Measurements from ENCODE around the gene BTG3.

Gene BTG3

GRCh38 chr21:17577701-17578100 lies 35.0 kb downstream of the BTG3 start:
- H3K4me3 ChIP-seq (ENCODE audit: low read depth, low read length) = no peak overlapping the region
- TF ChIP-seq CTCF (IDR thresholded peaks at IDR 0.05; ENCODE audit: low read depth, low read length) = no peak

- no peak overlapping the region for H3K4me3 ChIP-seq (ENCODE audit: low read depth, low read length)
- no peak for TF ChIP-seq CTCF (IDR thresholded peaks at IDR 0.05; ENCODE audit: low read depth, low read length)
Observed at GRCh38 chr21:17576080-17576835, 36.4 kb downstream of the BTG3 start.

GRCh38 chr21:17575076-17575475 lies 37.6 kb downstream of the BTG3 start:
- no peak overlapping the region for H3K4me3 ChIP-seq (ENCODE audit: low read depth, low read length)
- TF ChIP-seq CTCF (IDR thresholded peaks at IDR 0.05; ENCODE audit: low read depth, low read length) = no peak

GRCh38 chr21:17572431-17572830 lies 40.3 kb downstream of the BTG3 start:
- H3K4me3 ChIP-seq (ENCODE audit: low read depth, low read length) = no peak overlapping the region
- TF ChIP-seq CTCF (IDR thresholded peaks at IDR 0.05; ENCODE audit: low read depth, low read length) = no peak

GRCh38 chr21:17570786-17571185 lies 41.9 kb downstream of the BTG3 start:
- no peak overlapping the region for H3K4me3 ChIP-seq (ENCODE audit: low read depth, low read length)
- TF ChIP-seq CTCF (IDR thresholded peaks at IDR 0.05; ENCODE audit: low read depth, low read length) = no peak

GRCh38 chr21:17560377-17561025 lies 52.2 kb downstream of the BTG3 start:
- no peak for TF ChIP-seq CTCF (IDR thresholded peaks at IDR 0.05; ENCODE audit: low read depth, low read length)
- H3K4me3 ChIP-seq (ENCODE audit: low read depth, low read length) = no peak overlapping the region

All from WI38 (cell line).